ENCODE results near the gene SLFN12L. TPM values are rescaled to one million over a fixed set of nuclear protein-coding genes. Genes with fewer than 3 reads are reported as not detected.

Gene SLFN12L
- polyA plus RNA-seq, 1 of the 3 experiments (the other 2 are of a cell fraction) = not detected

DNA sequence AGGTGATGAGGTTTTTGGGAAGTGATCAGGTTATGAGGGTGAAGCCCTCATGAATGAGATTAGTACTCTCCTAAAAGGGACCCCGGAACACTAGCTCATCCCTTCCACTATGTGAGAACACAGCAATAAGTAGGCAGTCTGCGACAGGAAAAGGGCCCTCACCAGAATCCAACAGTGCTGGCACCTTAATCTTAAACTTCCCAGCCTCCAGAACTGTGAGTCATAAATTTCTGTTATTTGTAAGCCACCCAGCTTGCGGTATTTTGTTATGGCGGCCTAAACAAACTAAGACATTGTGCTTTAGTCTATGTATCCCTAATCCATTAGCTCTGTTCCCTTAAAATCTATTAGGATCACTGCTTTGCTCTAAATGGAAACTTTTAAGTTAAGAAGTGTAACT, 113.7 kb downstream of the SLFN12L start (continued):
- TF ChIP-seq, protein P1, sequence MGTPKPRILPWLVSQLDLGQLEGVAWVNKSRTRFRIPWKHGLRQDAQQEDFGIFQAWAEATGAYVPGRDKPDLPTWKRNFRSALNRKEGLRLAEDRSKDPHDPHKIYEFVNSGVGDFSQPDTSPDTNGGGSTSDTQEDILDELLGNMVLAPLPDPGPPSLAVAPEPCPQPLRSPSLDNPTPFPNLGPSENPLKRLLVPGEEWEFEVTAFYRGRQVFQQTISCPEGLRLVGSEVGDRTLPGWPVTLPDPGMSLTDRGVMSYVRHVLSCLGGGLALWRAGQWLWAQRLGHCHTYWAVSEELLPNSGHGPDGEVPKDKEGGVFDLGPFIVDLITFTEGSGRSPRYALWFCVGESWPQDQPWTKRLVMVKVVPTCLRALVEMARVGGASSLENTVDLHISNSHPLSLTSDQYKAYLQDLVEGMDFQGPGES (IDR thresholded peaks at IDR 0.05; ENCODE audit: low read depth, low read length) = no peak
- no peak for TF ChIP-seq TAF1 (IDR thresholded peaks at IDR 0.05; ENCODE audit: borderline replicate concordance, low read depth, low read length)
- TF ChIP-seq JUND (IDR thresholded peaks at IDR 0.05) = no peak
- TF ChIP-seq RXRA (IDR thresholded peaks at IDR 0.05; ENCODE audit: borderline replicate concordance, low read depth) = no peak
- TF ChIP-seq, protein P2, sequence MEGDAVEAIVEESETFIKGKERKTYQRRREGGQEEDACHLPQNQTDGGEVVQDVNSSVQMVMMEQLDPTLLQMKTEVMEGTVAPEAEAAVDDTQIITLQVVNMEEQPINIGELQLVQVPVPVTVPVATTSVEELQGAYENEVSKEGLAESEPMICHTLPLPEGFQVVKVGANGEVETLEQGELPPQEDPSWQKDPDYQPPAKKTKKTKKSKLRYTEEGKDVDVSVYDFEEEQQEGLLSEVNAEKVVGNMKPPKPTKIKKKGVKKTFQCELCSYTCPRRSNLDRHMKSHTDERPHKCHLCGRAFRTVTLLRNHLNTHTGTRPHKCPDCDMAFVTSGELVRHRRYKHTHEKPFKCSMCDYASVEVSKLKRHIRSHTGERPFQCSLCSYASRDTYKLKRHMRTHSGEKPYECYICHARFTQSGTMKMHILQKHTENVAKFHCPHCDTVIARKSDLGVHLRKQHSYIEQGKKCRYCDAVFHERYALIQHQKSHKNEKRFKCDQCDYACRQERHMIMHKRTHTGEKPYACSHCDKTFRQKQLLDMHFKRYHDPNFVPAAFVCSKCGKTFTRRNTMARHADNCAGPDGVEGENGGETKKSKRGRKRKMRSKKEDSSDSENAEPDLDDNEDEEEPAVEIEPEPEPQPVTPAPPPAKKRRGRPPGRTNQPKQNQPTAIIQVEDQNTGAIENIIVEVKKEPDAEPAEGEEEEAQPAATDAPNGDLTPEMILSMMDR (IDR thresholded peaks at IDR 0.05) = no peak
- TF ChIP-seq, protein P3, sequence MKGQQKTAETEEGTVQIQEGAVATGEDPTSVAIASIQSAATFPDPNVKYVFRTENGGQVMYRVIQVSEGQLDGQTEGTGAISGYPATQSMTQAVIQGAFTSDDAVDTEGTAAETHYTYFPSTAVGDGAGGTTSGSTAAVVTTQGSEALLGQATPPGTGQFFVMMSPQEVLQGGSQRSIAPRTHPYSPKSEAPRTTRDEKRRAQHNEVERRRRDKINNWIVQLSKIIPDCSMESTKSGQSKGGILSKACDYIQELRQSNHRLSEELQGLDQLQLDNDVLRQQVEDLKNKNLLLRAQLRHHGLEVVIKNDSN (IDR thresholded peaks at IDR 0.05; ENCODE audit: borderline replicate concordance, low read depth) = no peak
- no peak for TF ChIP-seq EP300 (IDR thresholded peaks at IDR 0.05; ENCODE audit: borderline replicate concordance in 1 of 2, low read depth in 1 of 2, low read length in 1 of 2)
- TF ChIP-seq GABPA (IDR thresholded peaks at IDR 0.05; ENCODE audit: low read depth) = no peak
- TF ChIP-seq EZH2phosphoT487 (IDR thresholded peaks at IDR 0.05; ENCODE audit: borderline replicate concordance, low read depth) = no peak
- TF ChIP-seq FOSL2 (IDR thresholded peaks at IDR 0.05; ENCODE audit: borderline replicate concordance, low read depth) = no peak
- TF ChIP-seq FOXM1 (IDR thresholded peaks at IDR 0.05; ENCODE audit: low read depth) = no peak
- no peak for TF ChIP-seq TEAD4 (IDR thresholded peaks at IDR 0.05; ENCODE audit: borderline replicate concordance, insufficient read depth)
- TF ChIP-seq SMC3 (IDR thresholded peaks at IDR 0.05; ENCODE audit: low read depth, low read length) = no peak
- TF ChIP-seq, protein P4, sequence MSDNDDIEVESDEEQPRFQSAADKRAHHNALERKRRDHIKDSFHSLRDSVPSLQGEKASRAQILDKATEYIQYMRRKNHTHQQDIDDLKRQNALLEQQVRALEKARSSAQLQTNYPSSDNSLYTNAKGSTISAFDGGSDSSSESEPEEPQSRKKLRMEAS (IDR thresholded peaks at IDR 0.05; ENCODE audit: low read depth) = no peak

Small RNA genes lying within 50 kb of the gene (small RNA-seq; reads per million reads assigned to genes)
- gene AC015911.1 (0 reads per million in 7 experiments), gene SNORD7 (3.7 to 33.5 (median 9.3) reads per million in 7 experiments)

Other genes with a start within 250 kb of the SLFN12L start
- gene SLFN11, start 164.1 kb downstream of the SLFN12L start, polyA plus RNA-seq (2012; rRNA removed) = 0.02 TPM in 2 replicates
- gene SLFN12, start 105.2 kb downstream of the SLFN12L start, polyA plus RNA-seq (2012; rRNA removed) = 5.6 and 8.0 TPM in 2 replicates
- gene SLFN13, start 88.9 kb downstream of the SLFN12L start, polyA plus RNA-seq (2012; rRNA removed) = under 0.01 TPM in 1 of 2 replicates, not detected in the other
- not detected in 2 replicates for gene SLFN14, start 23.1 kb upstream of the SLFN12L start, polyA plus RNA-seq (2012; rRNA removed)
- 4.3 and 5.4 TPM in 2 replicates for gene PEX12, start 40.9 kb upstream of the SLFN12L start, polyA plus RNA-seq (2012; rRNA removed)
- 97.8 and 135 TPM in 2 replicates for gene AP2B1, start 49.6 kb upstream of the SLFN12L start, polyA plus RNA-seq (2012; rRNA removed)
- gene RASL10B, start 194.0 kb upstream of the SLFN12L start, polyA plus RNA-seq (2012; rRNA removed) = 4.2 and 4.3 TPM in 2 replicates
- 0.02 TPM in 1 of 2 replicates, not detected in the other for gene GAS2L2, start 215.6 kb upstream of the SLFN12L start, polyA plus RNA-seq (2012; rRNA removed)
- 0.05 TPM in 1 of 2 replicates, not detected in the other for gene C17orf50, start 223.2 kb upstream of the SLFN12L start, polyA plus RNA-seq (2012; rRNA removed)